NB4 (cell line): ENCODE measurements around the gene PNPO.

Source experiments
- DNase-seq: peaks from one replicate; pipeline ENCODE4 v3.0.0; 2010; ENCODE audit warnings: low read depth
- H3K4me3 ChIP-seq: one replicate; pipeline ENCODE4 v1.5.1; 2011; ENCODE audit warnings: mild to moderate bottlenecking, low read depth, low read length, moderate library complexity
- MYC ChIP-seq: IDR thresholded peaks from 2 replicates; pipeline ENCODE4 v1.6.1; 2011; ENCODE audit warnings: low read depth, low read length
- POLR2A ChIP-seq: IDR thresholded peaks from 2 replicates; pipeline ENCODE4 v1.6.1; 2011; ENCODE audit warnings: mild to moderate bottlenecking; ENCODE audit not compliant: insufficient read length; ENCODE audit errors: extremely low read depth
- TF ChIP-seq, protein P1 (sequence below): IDR thresholded peaks from 2 replicates; pipeline ENCODE4 v1.6.1; 2011; ENCODE audit warnings: low read depth, low read length
- TF ChIP-seq, protein P2 (sequence below): IDR thresholded peaks from one replicate; pipeline ENCODE4 v1.5.1; 2012; ENCODE audit warnings: low read depth, low read length

Gene PNPO

DNA sequence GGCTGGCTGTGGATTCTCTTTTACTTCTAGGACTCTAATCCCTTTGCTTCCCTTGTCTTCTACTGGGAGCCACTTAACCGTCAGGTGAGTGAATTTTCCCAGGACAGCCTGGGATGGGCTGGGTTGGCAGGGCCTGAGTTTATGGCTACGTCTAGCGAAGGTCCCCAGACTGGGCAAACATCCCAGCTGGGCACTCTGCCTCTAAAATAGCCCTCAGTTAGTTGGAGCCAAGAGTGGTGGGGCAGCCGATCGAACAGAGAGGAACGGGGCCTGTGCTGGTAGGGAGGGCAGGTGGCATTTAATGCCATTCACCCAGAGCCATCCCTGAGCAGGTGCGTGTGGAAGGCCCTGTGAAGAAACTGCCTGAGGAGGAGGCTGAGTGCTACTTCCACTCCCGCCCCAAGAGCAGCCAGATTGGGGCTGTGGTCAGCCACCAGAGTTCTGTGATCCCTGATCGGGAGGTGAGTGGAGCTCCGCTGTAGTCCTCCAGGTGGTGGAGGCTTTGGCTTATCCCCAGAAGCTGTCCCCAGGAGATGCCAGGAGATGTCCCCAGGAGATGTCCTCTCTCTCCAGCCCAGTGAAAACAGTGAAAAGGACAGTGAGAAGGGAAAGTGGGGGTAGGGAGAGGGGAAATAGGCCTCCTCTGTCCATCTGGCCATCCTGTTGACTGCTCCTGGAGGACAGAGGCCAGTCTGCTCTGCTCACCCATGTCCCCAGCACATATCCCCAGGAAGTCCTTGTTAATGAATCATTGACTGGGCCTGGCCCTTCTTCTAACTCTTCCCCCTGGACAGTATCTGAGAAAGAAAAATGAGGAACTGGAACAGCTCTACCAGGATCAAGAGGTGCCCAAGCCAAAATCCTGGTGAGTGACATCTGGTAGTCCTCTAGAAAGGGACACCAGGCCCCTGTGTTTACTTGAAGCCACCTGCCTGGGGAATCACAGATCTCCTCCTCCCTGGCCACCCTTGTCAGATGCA lies 4.4 kb downstream of the PNPO start:
- no peak overlapping the region for H3K4me3 ChIP-seq
- TF ChIP-seq MYC (no peak), POLR2A (no peak)
- TF ChIP-seq, protein P1, sequence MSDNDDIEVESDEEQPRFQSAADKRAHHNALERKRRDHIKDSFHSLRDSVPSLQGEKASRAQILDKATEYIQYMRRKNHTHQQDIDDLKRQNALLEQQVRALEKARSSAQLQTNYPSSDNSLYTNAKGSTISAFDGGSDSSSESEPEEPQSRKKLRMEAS: no peak
- TF ChIP-seq, protein P2, sequence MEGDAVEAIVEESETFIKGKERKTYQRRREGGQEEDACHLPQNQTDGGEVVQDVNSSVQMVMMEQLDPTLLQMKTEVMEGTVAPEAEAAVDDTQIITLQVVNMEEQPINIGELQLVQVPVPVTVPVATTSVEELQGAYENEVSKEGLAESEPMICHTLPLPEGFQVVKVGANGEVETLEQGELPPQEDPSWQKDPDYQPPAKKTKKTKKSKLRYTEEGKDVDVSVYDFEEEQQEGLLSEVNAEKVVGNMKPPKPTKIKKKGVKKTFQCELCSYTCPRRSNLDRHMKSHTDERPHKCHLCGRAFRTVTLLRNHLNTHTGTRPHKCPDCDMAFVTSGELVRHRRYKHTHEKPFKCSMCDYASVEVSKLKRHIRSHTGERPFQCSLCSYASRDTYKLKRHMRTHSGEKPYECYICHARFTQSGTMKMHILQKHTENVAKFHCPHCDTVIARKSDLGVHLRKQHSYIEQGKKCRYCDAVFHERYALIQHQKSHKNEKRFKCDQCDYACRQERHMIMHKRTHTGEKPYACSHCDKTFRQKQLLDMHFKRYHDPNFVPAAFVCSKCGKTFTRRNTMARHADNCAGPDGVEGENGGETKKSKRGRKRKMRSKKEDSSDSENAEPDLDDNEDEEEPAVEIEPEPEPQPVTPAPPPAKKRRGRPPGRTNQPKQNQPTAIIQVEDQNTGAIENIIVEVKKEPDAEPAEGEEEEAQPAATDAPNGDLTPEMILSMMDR: no peak
- no peak for DNase-seq

DNA sequence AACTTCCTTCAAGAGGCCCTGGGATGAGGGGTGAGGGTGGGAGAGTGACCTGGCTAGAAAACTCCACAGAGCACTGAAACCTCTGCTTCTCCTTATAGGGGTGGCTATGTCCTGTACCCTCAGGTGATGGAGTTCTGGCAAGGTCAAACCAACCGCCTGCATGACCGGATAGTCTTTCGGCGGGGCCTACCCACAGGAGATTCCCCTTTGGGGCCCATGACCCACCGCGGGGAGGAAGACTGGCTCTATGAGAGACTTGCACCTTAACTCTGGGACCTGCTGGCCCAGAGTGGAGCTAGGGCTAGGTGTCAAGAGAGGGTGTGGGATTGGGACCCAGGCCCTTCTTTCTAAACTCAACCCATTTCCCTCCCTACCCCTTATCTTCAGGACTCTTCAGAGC lies 5.1 kb downstream of the PNPO start:
- DNase-seq: no peak
- no peak overlapping the region for H3K4me3 ChIP-seq
- TF ChIP-seq, protein P2: no peak
- no peak for TF ChIP-seq MYC
- TF ChIP-seq, protein P1: no peak
- TF ChIP-seq POLR2A: no peak

DNA sequence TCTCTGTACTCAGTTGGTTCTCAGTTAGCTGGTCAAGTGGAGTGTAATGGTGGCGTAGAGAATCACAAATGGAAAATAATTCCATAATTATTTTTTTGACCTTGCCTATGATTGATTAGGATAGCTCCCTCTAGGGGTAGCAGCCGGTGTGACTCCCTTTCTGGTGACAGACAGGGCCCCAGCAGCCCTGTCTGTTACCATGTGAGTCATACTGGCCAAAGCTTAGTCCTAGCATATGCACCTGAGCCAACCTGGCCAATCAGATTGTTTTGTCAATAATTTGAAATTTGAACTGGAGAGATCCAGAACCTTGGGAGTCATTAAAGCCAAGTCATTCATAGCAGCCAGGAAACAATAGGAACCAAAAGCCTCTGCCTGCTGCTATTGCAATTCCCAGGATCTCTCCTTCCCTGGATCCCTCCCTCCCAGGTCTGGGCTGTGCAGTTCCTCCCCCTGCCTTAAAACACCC lies 5.6 kb downstream of the PNPO start:
- peak; percentile 78 for DNase-seq
- H3K4me3 ChIP-seq: no peak overlapping the region
- TF ChIP-seq, protein P2: peak; percentile 77
- TF ChIP-seq MYC (peak; percentile 62; the same call in 1 of the 2 replicates), POLR2A (no peak)
- TF ChIP-seq, protein P1: peak; percentile 58; the same call in 1 of the 2 replicates

DNA sequence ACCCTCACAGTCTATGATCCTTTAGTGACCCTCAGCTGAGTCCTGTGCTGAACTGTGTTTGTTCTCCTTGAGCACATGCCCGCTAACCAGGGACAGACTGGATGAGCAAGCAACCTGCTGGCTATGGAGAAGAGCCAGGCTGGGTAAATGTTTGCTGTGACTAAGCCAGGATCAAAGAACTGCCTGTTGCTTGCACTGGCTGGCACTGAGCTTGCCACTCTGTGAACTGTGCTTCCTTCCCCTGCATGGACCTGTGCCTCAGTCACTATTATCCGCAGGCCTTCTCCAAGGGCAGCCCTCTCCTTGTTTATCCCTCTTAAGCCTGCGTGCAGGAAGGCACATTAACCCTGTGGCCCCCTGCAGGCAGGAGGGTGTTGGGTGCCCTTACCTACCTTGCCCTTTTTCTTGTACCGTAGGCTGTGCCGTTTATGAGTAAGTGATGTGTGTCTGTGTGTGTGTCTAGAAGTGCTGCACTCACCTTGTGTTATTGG lies 7.4 kb downstream of the PNPO start:
- DNase-seq: no peak
- no peak overlapping the region for H3K4me3 ChIP-seq

DNA sequence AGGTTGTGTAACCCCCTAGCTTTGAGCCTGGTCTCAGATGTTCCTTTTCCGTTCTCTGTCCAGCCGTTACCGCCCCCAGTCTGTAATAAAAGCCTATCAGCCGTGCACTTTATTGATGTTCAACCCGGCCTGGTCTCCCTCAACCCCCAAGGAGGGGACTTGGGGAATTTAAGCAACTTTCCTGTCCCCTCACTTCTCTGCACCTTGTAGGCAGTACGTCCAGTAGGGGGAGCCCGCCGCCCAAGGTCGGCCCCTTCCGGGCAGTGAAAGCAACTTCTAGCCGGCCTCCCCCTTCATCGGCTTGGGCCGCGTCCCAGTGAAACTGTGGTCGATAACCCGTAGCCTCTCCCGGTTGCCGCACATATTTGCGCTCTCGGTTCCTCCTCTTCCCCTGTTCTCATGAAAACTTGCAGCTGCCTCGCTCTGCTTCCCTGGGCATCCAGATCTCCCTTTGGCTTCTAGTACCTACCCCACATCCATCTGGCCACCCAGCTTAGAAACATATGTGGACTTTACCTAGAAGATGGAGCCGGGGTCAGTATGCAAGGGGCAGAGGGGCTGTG lies 7.9 kb downstream of the PNPO start:
- TF ChIP-seq POLR2A: no peak
- TF ChIP-seq, protein P2: peak; percentile 88
- peak; percentile 85 for DNase-seq
- H3K4me3 ChIP-seq: no peak overlapping the region

More for the DNA sequence above, 7.4 kb downstream of the PNPO start:
- TF ChIP-seq, protein P1: no peak
- TF ChIP-seq MYC (no peak), POLR2A (no peak)
- TF ChIP-seq, protein P2: no peak
